ENCODE measurements around the gene CLEC16A. TPM values are rescaled to one million over a fixed set of nuclear protein-coding genes. Genes with fewer than 3 reads are reported as not detected.

The CLEC16A gene
- total RNA-seq, 4 donors from 2014 or later = 29.5 to 58.8 (median 48.4) TPM

DNA sequence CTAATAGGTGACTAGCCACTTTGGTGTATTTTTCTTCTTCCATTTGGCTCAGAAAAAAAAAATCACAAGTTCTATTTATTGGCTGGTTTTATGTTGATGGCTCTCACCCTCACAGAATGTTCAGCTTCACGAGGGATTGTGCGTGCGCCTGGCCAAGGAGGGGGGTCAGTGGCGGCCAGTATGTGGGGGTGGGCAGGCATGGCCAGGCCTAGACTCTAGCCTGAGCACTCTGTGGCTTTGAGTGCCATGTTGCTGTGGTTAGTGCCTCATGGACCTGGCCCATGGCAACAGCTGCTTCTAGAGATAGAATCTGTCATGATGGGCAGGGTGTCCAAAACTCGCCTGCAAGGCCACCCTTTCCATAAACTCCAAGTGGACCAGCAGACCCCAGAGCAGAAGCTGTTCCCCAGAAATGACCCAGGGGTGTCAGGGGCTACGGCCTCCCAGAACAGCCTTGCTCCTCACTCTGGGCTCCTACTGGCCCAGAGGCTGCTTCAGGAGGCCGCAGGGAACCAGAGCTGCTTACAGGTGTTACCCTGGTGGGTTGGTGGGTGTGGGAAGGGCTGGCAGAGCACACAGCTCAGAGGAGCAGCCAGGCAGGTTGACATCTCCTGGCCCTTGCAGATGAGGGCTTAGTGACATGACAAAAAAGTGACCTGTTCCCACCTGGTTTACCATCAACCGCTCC lies 186.8 kb downstream of the CLEC16A start:
- peak in 1 of 2 donors; percentile 12 for DNase-seq
- no peak overlapping the region for H3K4me3 ChIP-seq (replicated peaks in 1 of 3)
- intact Hi-C loops (cut with DNase I) = loop anchor here (10.0 kb wide), 1 partner anchor 76 kb away; no protein-coding TSS in a partner anchor
- H3K27ac ChIP-seq = peak overlapping the region; percentile 69 to 99 (median 87)
- H3K36me3 ChIP-seq = no peaks in the 10 kb centered on the region
- no peaks in the 10 kb centered on the region for H3K9me3 ChIP-seq
- TF ChIP-seq, protein P1, sequence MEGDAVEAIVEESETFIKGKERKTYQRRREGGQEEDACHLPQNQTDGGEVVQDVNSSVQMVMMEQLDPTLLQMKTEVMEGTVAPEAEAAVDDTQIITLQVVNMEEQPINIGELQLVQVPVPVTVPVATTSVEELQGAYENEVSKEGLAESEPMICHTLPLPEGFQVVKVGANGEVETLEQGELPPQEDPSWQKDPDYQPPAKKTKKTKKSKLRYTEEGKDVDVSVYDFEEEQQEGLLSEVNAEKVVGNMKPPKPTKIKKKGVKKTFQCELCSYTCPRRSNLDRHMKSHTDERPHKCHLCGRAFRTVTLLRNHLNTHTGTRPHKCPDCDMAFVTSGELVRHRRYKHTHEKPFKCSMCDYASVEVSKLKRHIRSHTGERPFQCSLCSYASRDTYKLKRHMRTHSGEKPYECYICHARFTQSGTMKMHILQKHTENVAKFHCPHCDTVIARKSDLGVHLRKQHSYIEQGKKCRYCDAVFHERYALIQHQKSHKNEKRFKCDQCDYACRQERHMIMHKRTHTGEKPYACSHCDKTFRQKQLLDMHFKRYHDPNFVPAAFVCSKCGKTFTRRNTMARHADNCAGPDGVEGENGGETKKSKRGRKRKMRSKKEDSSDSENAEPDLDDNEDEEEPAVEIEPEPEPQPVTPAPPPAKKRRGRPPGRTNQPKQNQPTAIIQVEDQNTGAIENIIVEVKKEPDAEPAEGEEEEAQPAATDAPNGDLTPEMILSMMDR (IDR thresholded peaks at IDR 0.05) = no peak
- H3K27me3 ChIP-seq = no peaks in the 10 kb centered on the region
- H3K4me1 ChIP-seq = peaks cover 61 to 81% of the 10 kb centered on the region in 2 donors
- 89 to 90% methylated on average over 7 to 8 of the region's 8 CpGs for WGBS, 2 donors

DNA sequence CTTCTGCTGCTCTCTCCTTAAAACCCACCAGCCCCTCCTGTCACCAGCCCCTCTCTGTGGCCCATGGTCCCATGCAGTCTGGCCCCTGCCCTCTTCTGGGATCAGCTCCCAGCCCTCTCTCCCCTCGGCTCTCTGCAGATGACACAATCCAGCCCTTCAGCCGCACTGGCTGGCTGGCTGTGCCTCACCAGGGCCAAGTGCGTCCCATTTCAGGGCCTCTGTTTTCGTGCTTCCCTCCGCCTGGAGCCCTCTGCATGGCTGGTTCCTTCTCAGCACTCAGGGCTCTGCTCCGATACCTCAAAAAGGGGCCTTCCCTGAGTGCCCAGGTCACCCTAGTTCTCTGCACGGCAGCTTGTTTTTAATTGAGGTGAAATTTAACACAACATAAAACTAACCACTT lies 187.3 kb downstream of the CLEC16A start:
- 47 to 62% methylated on average over 7 of the region's 7 CpGs for WGBS, 2 donors
- intact Hi-C loops (cut with DNase I) = loop anchor here (10.0 kb wide), 1 partner anchor 77 kb away; no protein-coding TSS in a partner anchor
- TF ChIP-seq, protein P1 (IDR thresholded peaks at IDR 0.05) = no peak
- TF ChIP-seq POLR2A (IDR thresholded peaks at IDR 0.05) = peak in 1 of 2 donors; percentile 55
- DNase-seq = peak; percentile 92 to 93
- peak overlapping the region; percentile 69 to 99 (median 87) for H3K27ac ChIP-seq
- no peak overlapping the region for H3K4me3 ChIP-seq (replicated peaks in 1 of 3)
- H3K27me3 ChIP-seq = no peaks in the 10 kb centered on the region
- no peaks in the 10 kb centered on the region for H3K36me3 ChIP-seq
- peaks cover 66 to 87% of the 10 kb centered on the region in 2 donors for H3K4me1 ChIP-seq
- H3K9me3 ChIP-seq = no peaks in the 10 kb centered on the region

DNA sequence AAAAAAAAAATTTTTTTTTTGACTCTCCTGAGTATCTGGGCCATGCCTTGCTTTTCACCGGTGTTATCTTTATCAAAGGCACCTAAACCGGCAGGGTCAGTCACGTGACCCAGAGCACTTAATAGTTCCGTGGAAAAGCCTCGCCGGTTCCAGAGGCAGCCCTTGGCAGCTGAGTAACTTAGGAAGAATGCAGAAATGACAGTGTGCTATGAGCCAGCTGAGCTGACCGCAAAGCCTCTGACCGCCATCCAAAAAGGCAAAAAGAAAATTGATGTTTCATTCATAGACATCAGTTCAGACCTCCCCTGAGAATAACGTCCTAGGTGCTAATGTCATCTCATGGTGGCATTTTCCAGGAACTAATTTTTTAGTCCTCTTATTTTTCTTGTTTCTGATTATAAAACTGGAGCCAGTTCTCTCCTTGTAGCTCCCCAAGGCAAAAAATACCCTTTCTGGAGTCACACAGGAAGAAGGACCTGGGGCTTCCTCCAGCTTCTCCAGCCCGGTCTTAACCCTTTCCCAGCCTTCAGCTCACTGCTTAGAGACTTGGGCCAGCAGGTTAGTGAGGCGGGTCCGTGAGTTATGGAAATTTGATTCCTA lies 189.1 kb downstream of the CLEC16A start:
- Histone ChIP-seq H3K36me3 (no peaks in the 10 kb centered on the region), H3K27ac (peak overlapping the region; percentile 23 to 99 (median 87)), H3K9me3 (no peaks in the 10 kb centered on the region), H3K27me3 (no peaks in the 10 kb centered on the region), H3K4me3 (replicated peaks in 1 of 3) (no peak overlapping the region), H3K4me1 (peaks cover 57 to 90% of the 10 kb centered on the region in 2 donors)
- intact Hi-C loops (cut with DNase I) = loop anchor here (10.0 kb wide), 1 partner anchor 79 kb away; no protein-coding TSS in a partner anchor
- TF ChIP-seq, protein P1 (IDR thresholded peaks at IDR 0.05) = peak in 2 of 6 experiments; percentile 7 to 15
- peak in 1 of 2 donors; percentile 45 for TF ChIP-seq POLR2A (IDR thresholded peaks at IDR 0.05)
- peak; percentile 95 to 97 for DNase-seq
- WGBS, 2 donors = 20 to 29% methylated on average over 12 of the region's 12 CpGs

DNA sequence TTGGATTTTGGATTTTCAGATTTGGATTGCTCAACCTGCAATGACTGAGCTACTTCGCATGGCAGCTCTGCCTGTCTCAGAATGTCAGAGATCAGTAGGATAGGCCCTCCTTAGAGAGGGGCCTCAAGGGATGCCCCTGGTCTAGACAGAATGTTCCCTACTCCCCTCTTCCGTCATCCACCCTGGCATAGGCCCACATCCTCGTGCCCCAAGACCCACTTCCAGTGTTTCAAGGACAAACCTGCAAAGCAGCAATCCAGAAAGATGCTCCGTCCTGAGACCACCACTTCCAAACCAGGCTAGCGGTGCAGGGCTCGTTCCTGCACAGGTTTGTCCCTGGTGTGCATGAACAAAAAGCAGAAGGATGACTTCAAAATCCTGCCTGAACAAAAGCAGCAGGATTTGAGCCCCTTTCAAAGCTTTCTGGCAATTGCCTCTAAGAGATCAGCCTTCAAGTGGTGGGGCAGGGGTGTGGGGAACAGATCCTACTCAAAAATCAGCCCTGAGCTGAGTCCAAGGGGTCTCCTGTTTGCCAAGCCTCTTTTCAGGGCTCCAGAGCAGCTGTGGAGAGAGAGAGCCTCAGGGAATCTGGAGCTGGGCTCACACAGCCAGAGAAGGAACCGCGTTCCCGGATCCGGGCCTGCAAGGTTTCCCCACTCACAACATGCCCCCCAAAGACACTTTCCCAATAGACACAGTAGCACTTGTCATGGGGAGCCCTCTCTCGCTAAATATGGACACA lies 190.5 kb downstream of the CLEC16A start:
- no peak overlapping the region for H3K4me3 ChIP-seq (replicated peaks in 1 of 3)
- DNase-seq = no peak
- 90 to 95% methylated on average over 11 of the region's 11 CpGs for WGBS, 2 donors
- peaks cover 43 to 88% of the 10 kb centered on the region in 2 donors for H3K4me1 ChIP-seq
- H3K36me3 ChIP-seq = no peaks in the 10 kb centered on the region
- TF ChIP-seq POLR2A (IDR thresholded peaks at IDR 0.05) = no peak
- TF ChIP-seq, protein P1 (IDR thresholded peaks at IDR 0.05) = no peak
- H3K27ac ChIP-seq = peak overlapping the region in 1 of 3 donors; percentile 59
- intact Hi-C loops (cut with DNase I) = loop anchor here (10.0 kb wide), 1 partner anchor 80 kb away; no protein-coding TSS in a partner anchor
- no peaks in the 10 kb centered on the region for H3K27me3 ChIP-seq
- no peaks in the 10 kb centered on the region for H3K9me3 ChIP-seq

Data from thyroid gland (tissue), 4 donors.